Right cardiac atrium (tissue), 5 donors: ENCODE results near the gene GMPR2. TPM values are rescaled to one million over a fixed set of nuclear protein-coding genes. Genes with fewer than 3 reads are reported as not detected.
"Not testable (repeated sequence)": the region's sequence is repeated elsewhere in the genome, so short reads cannot be mapped to it uniquely, and the experiment has no call there.

Experiments
- ATAC-seq, 2 donors: fragments of 200-7000 bp; cut with Tn5 transposase; one replicate each; pipeline versions ENCODE4 v1.8.0 to v1.9.1; 2020; ENCODE audit warnings: moderate library complexity in 2 of 2, mild to moderate bottlenecking in 1 of 2
- DNase-seq, 3 donors: peaks; one replicate each; pipeline ENCODE4 v3.0.0-alpha.2; 2020
- H3K27ac ChIP-seq: one replicate; pipeline ENCODE4 v1.5.1; 2013; ENCODE audit warnings: mild to moderate bottlenecking, low read length, control low read depth, moderate library complexity
- H3K27me3 ChIP-seq: one replicate; pipeline ENCODE4 v1.6.1; 2013; ENCODE audit not compliant: control insufficient read depth, insufficient read depth
- H3K4me1 ChIP-seq: one replicate; pipeline ENCODE4 v1.6.1; 2013; ENCODE audit warnings: low read length; ENCODE audit not compliant: control insufficient read depth, insufficient read depth
- H3K4me3 ChIP-seq: one replicate; pipeline ENCODE4 v1.5.1; 2013; ENCODE audit warnings: low read length, control low read depth
- H3K9me3 ChIP-seq: one replicate; pipeline ENCODE4 v1.6.1; 2013; ENCODE audit warnings: low read length; ENCODE audit not compliant: control insufficient read depth
- WGBS: extraction: QIAGEN DNeasy Blood & Tissue Kit; methylation state at CpG from one replicate; pipeline ENCODE4 v1.1.7; 2013; 5-methylcytosine and 5-hydroxymethylcytosine counted together
- intact Hi-C, 4 donors: fragments of 100-400 bp; cut with DNase I; formaldehyde crosslinking; loops; one replicate each; pipeline versions ENCODE4 v1.11.0 to v1.14.0; 2022 to 2023
- polyA plus RNA-seq: library from polyadenylated mRNA; stranded (reverse); fragments of 200-250 nt; gene quantifications from one replicate; pipeline ENCODE4 v1.2.3, GENCODE V29; 2013
- total RNA-seq, 4 donors: library from RNA; stranded (reverse); fragmentation: NEBNext Ultra II Directional; extraction: Animal tissue kit (Norgen Biotek cat#: 25700); gene quantifications; one replicate each; pipeline ENCODE4 v1.2.1, GENCODE V29; 2021
- donor health status: healthy with polysubstance abuse.
- donor health status: DM: no; HTN: yes; CAD: no.
- donor health status: DM: no; HTN: no; CAD: no.
- donor health status: DM: no; HTN: yes; CAD: no; lungs with severe emphysema.
- donor health status: DM: yes; HTN: yes; CAD: no.

GMPR2 gene
- total and polyA plus RNA-seq, 5 donors, result 30.3 to 45.4 (median 33.9) TPM

DNA sequence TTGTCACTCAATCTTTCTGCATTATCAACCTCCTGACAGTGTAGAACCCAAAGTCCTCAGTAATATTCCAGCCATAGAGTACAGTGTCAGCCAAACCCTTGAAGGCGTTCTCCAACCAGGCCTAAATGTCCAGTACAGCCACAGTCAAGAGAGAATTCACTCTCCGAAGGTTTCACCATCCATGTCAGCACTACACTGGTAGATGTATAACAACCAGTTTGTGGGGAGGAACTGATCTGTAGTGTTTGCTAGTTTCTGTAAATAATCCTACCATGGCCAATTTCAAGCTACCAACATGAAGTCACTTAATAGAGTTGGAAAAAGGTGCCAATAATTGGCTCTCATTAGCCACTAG, 16.4 kb upstream of the GMPR2 start:
- DNase-seq, result no peak
- no peak for ATAC-seq
- no peak overlapping the region for H3K4me3 ChIP-seq
- intact Hi-C loops, result no loop called here
- peak overlapping the region; percentile 35 for H3K27ac ChIP-seq
- H3K4me1 ChIP-seq, result peaks cover 2% of the 10 kb centered on the region
- no peaks in the 10 kb centered on the region for H3K9me3 ChIP-seq
- no peaks in the 10 kb centered on the region for H3K27me3 ChIP-seq
- 87% methylated on average over 2 of the region's 2 CpGs for WGBS

DNA sequence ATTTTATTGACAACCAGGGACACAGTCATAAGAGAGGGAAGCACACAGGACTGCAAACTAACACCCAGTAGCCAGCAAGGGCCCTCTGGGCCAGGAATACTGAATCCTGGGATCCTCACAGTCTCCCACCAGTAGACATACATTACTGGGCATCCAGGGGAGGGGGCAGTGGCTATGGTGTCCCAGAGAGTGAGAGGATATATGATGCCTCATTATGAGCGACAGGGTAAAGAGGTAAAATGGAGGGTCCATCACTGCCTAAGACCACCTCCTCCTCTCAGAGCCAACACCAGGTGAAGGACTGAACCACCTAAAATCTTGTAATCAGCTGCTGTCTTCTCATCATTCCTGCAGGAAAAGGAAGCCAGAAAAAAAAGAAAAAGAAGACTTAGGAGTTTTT, 15.9 kb upstream of the GMPR2 start:
- H3K27me3 ChIP-seq, H3K4me1 ChIP-seq, DNase-seq, H3K27ac ChIP-seq, H3K9me3 ChIP-seq, H3K4me3 ChIP-seq, intact Hi-C loops, ATAC-seq: not testable (repeated sequence)
- WGBS, result 98% methylated on average over 1 of the region's 1 CpG

DNA sequence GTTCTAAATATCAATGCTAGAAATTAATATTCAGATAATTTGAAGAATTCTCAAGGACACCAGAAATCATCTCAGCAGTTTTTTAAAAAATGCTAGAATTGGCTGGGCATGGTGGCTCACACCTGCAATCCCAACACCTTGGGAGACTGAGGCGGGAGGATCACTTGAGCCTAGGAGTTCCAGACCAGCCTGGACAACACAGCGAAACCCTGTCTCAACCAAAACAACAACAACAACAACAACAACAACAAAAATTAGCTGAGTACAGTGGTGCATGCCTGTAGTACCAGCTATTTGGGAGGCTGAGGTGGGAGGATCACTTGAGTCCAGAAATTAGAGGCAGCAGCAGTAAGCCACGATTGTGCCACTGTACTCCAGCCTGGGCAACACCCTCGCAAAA, 13.6 kb upstream of the GMPR2 start:
- no peak for DNase-seq
- ATAC-seq, result no peak
- Histone ChIP-seq H3K27me3 (no peaks in the 10 kb centered on the region), H3K9me3 (no peaks in the 10 kb centered on the region), H3K27ac (no peak overlapping the region), H3K4me3 (no peak overlapping the region), H3K4me1 (peaks cover 2% of the 10 kb centered on the region)
- 87% methylated on average over 4 of the region's 4 CpGs for WGBS
- intact Hi-C loops, result no loop called here

DNA sequence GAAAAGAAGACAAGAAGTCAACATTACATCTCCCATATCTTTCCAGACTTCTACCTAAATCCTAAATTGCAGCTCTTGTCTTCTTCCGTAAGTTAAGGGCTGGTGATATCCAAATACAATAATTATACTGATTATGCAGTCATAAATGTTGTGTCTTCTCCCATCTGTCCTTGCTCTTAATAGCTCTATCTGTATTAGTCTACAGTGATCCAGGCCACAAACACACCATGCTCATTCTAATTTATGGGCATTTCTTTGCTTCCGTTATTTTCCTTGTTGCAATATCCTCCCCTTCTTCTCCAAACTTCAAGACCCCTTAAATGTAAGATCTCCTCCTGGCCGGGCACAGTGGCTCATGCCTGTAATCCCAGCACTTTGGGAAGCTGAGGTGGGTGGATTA, 13.2 kb upstream of the GMPR2 start:
- H3K4me1 ChIP-seq, result peaks cover 2% of the 10 kb centered on the region
- no peak overlapping the region for H3K4me3 ChIP-seq
- no peak overlapping the region for H3K27ac ChIP-seq
- DNase-seq (no peak), ATAC-seq (no peak)
- H3K27me3 ChIP-seq, result no peaks in the 10 kb centered on the region
- 63% methylated on average over 3 of the region's 3 CpGs for WGBS
- no peaks in the 10 kb centered on the region for H3K9me3 ChIP-seq
- intact Hi-C loops, result no loop called here

DNA sequence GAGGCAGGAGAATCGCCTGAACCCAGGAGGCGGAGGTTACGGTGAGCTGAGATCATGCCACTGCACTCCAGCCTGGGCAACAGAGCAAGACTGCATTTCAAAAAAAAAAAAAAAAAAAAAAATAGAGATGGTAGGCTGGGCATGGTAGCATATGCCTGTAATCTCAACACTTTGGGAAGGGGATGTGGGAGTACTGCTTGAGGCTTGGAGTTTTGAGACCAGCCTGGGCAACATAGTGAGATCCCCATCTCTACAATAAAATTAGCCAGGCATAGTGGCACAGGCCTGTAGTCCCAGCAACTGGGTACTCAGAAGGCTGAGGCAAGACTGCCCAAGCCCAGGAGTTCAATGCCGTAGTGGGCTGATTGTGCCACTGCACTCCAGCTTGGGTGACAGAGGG, 9.7 kb upstream of the GMPR2 start:
- H3K9me3 ChIP-seq, H3K27ac ChIP-seq, ATAC-seq, H3K4me3 ChIP-seq, intact Hi-C loops, H3K4me1 ChIP-seq, H3K27me3 ChIP-seq, DNase-seq: not testable (repeated sequence)
- WGBS, result 98% methylated on average over 4 of the region's 4 CpGs

DNA sequence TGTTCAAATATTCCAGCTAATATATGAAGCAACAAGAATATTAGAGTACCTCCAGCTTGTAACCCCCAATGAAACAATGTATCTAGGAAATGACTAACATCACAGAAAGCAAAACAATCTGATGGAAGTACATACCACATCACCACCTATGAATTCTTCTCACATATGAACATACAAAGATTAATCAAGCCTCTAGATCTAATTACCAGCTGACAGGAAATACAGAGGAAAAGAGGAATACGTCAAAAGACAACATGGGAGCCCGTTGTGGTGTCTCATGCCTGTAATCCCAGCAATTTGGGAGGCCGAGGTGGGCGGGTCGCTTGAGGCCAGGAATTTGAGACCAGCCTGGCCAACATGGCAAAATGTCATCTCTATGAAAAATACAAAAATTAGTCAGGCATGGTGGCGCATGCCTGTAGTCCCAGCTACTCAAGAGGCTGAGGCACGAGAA, 8.1 kb upstream of the GMPR2 start:
- intact Hi-C loops, result no loop called here
- ATAC-seq (peak in 1 of 2 donors; percentile 17), DNase-seq (no peak)
- WGBS, result 72% methylated on average over 7 of the region's 7 CpGs
- no peak overlapping the region for H3K27ac ChIP-seq
- H3K4me3 ChIP-seq, result no peak overlapping the region
- H3K4me1 ChIP-seq, result no peaks in the 10 kb centered on the region
- no peaks in the 10 kb centered on the region for H3K27me3 ChIP-seq
- no peaks in the 10 kb centered on the region for H3K9me3 ChIP-seq

DNA sequence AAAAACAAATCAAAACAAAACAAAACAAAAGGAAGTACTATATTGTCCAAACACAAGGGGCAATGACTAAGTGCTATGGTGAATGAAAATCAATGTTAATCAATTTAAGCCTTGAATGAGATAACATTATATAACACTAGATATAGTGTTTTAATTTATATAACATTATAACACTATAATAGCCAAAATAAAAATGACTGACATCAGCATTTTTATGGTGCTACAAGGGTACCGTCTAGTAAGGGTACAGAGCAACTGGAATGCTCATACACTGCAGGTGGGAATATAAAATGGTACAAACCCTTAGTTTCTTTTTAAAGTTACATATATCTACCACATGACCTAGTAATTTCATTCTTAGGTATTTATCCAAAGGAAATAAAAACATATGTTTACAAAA, 6.3 kb upstream of the GMPR2 start:
- DNase-seq (no peak), ATAC-seq (no peak)
- 76% methylated on average over 1 of the region's 1 CpG for WGBS
- Histone ChIP-seq H3K4me3 (no peak overlapping the region), H3K27me3 (no peaks in the 10 kb centered on the region), H3K9me3 (no peaks in the 10 kb centered on the region), H3K4me1 (peaks cover 2% of the 10 kb centered on the region), H3K27ac (no peak overlapping the region)
- intact Hi-C loops, result no loop called here

DNA sequence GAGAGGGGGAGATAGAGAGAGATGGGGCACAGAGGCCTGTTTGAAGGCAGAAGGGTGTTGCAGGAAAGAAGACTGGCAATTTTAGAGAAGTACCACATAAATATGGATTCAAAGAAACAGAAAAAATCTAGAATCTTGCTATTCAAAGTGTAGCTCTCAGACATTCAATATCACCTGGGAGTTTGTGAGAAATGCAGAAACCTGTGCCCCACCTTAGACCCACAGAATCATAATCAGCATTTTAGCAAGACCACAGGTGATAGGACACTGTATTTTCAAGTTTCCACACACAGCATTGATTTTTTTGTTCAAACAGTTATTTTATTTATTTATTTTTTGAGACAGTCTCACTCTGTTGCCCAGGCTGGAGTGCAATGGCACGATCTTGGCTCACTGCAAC, 3.8 kb upstream of the GMPR2 start:
- H3K27ac ChIP-seq, result no peak overlapping the region
- H3K27me3 ChIP-seq, result no peaks in the 10 kb centered on the region
- peaks cover 6% of the 10 kb centered on the region for H3K4me1 ChIP-seq
- DNase-seq, result no peak
- no peak overlapping the region for H3K4me3 ChIP-seq
- ATAC-seq, result no peak
- no peaks in the 10 kb centered on the region for H3K9me3 ChIP-seq
- intact Hi-C loops, result no loop called here
- WGBS, result 0% methylated on average over 1 of the region's 1 CpG

DNA sequence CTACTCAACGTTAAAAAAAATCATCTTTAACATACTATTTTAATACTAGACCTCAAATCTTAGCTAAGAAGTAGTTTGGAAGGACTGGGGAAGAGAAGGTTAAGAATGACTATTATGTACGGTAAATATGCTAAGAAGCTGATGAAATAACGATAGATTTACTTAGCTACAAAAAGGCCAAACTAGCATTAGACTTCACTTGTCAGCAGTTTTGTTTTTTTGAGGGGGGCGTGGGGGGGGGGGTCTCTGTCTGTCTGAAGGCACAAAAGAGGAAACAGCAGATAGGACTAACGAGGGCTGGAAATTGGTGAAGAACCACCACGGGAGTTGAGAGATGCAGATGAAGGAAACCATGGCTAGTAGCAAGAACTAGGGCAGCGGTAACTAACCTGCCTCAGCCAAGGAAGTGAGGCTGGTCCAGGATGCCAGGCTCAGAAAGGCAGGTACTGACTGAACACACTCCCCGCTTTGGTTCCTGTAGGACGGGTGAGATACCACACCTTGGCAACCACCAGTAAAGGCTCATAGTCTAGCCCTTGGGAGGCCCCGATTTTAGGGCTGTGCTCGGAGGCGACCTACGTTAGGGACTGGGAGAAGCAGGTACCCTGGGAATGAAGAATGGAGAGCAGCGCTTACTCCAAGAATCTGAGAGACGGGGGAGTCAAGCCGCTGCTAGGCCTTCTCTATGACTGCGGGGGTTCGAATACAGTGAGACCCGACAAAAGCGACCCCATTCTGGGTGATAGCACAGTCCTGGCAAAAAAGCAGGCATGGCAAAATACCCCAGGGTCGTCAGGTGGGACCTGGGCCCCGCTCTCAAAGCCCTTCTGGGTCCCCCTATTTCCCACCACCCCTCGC, 1.2 kb upstream of the GMPR2 start:
- H3K9me3 ChIP-seq, result no peaks in the 10 kb centered on the region
- no peaks in the 10 kb centered on the region for H3K27me3 ChIP-seq
- intact Hi-C loops, result no loop called here
- no peak for DNase-seq
- peak; percentile 7 for ATAC-seq
- H3K4me3 ChIP-seq, result peak overlapping the region; percentile 68
- peaks cover 6% of the 10 kb centered on the region for H3K4me1 ChIP-seq
- H3K27ac ChIP-seq, result peak overlapping the region; percentile 88
- WGBS, result 11% methylated on average over 23 of the region's 23 CpGs

DNA sequence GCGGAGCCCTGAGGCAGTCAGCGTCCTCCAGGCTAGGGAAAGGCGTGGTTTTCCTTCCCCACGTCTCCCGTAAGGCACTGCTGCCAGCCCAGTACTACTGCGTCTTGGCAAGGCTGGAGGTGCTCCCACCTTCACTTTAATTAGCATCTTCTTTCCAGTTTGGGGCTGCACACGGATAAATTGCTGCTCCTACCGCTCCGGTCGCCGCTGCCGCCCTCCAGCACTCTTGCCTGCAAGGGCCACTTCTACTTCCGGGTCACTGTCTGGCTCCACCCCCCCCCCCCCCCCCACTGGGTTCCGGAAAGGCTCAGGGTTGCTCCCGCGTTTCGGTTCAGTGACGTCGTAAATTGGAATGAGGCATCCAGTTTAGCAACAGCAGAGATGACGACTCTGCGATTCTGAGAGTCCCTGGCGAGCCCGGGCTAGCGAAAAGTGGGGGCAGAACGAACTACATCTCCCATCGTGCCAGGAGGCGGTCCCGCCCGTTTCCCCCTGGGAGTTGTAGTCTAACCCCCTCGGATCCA, 546 bp upstream of the GMPR2 start, which contains the start of gene NEDD8:
Gene NEDD8 (minus strand): TSS at position 247 of the 524 bp plus-strand sequence. CDS start 100 bp downstream, at position 147.
- under 1% methylated on average over 30 of the region's 30 CpGs for WGBS
- ATAC-seq (peak; percentile 91 to 92), DNase-seq (peak; percentile 96 to 97 (median 96))
- peak within 1 kb of the TSS; percentile 68 for H3K4me3 ChIP-seq
- no peaks in the 10 kb centered on the region for H3K9me3 ChIP-seq
- intact Hi-C loops, result no loop called here
- H3K4me1 ChIP-seq, result peaks cover 6% of the 10 kb centered on the region
- no peaks in the 10 kb centered on the region for H3K27me3 ChIP-seq
- H3K27ac ChIP-seq, result peak within 1 kb of the TSS; percentile 88

DNA sequence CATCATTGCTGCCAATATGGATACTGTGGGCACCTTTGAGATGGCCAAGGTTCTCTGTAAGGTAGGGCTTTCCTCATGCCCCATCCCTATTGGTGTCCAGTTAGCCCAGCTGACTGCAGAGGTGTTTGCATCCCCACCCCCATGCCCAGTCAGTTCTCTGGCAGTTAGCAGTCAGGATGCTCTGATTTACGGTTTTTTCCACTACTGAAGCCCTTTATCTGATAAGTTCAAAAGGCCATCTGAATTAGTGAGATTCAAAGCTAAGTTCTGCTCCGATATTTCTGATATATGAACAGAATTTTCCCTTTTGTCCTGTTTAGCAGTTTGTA, 773 bp downstream of the GMPR2 start:
- Histone ChIP-seq H3K27me3 (no peaks in the 10 kb centered on the region), H3K27ac (peak overlapping the region; percentile 19), H3K4me3 (peak overlapping the region; percentile 68), H3K9me3 (no peaks in the 10 kb centered on the region), H3K4me1 (peaks cover 6% of the 10 kb centered on the region)
- intact Hi-C loops, result no loop called here
- 62% methylated on average over 2 of the region's 2 CpGs for WGBS
- ATAC-seq (no peak), DNase-seq (no peak)
